MCF 10A (cell line): Measurements from ENCODE around the gene ABLIM2. TPM values are rescaled to one million over a fixed set of nuclear protein-coding genes. Genes with fewer than 3 reads are reported as not detected.
A peak's percentile ranks its signal among the peaks of the same experiment; 100 is the strongest.

Experiments used
- BruUV-seq: library from RNA; stranded (reverse); fragments of 400-500 nt; replicated peaks from 2 replicates; lab custom pipeline; 2021; lab: Mats Ljungman, UMichigan
- CTCF ChIA-PET: fragments of 300-600 bp; sonication (Branson Sonifier 250); formaldehyde crosslinking; extraction: SDS; loops from one replicate; lab custom pipeline; 2021; ENCODE audit warnings: antibody characterized with exemption, inconsistent platforms; lab: Yijun Ruan, JAX
- POLR2A ChIA-PET: fragments of 300-600, 350-650 bp; sonication (Branson Sonifier 250); formaldehyde crosslinking; extraction: SDS; loops from one replicate; lab custom pipeline; 2020; ENCODE audit warnings: antibody characterized with exemption, inconsistent platforms; lab: Yijun Ruan, JAX
- DNase-seq: peaks from one replicate; pipeline ENCODE4 v3.0.0-alpha.2; 2018; ENCODE audit not compliant: unreplicated experiment
- H3K27ac Mint-ChIP-seq: one replicate; pipeline ENCODE4 v1.8.0; 2022; ENCODE audit warnings: mild to moderate bottlenecking, low read depth, mixed read lengths; ENCODE audit not compliant: unreplicated experiment
- H3K27me3 Mint-ChIP-seq: one replicate; pipeline ENCODE4 v1.8.0; 2022; ENCODE audit warnings: mixed read lengths; ENCODE audit not compliant: insufficient read depth, unreplicated experiment
- H3K36me3 Mint-ChIP-seq: one replicate; pipeline ENCODE4 v1.8.0; 2022; ENCODE audit warnings: mild to moderate bottlenecking, moderate library complexity, mixed read lengths; ENCODE audit not compliant: insufficient read depth, unreplicated experiment
- H3K4me1 Mint-ChIP-seq: one replicate; pipeline ENCODE4 v1.8.0; 2022; ENCODE audit warnings: mixed read lengths; ENCODE audit not compliant: insufficient read depth, unreplicated experiment
- H3K4me3 Mint-ChIP-seq: one replicate; pipeline ENCODE4 v1.8.0; 2022; ENCODE audit warnings: mild to moderate bottlenecking, moderate library complexity, mixed read lengths; ENCODE audit not compliant: unreplicated experiment
- H3K9me3 Mint-ChIP-seq: one replicate; pipeline ENCODE4 v1.8.0; 2022; ENCODE audit warnings: mixed read lengths; ENCODE audit not compliant: unreplicated experiment
- CTCF ChIP-seq: fragments of 200-600 bp; IDR thresholded peaks from one replicate; pipeline ENCODE4 v1.8.0; 2022; ENCODE audit warnings: antibody characterized with exemption, mild to moderate bottlenecking; ENCODE audit not compliant: unreplicated experiment
- intact Hi-C: fragments of 100-400 bp; cut with micrococcal nuclease; formaldehyde crosslinking; loops from 2 replicates; pipeline ENCODE4 v1.14.1; 2022
- total RNA-seq: library from RNA; stranded (reverse); gene quantifications from 2 replicates; pipeline ENCODE4 v1.2.3, GENCODE V29; 2022

Gene ABLIM2
- total RNA-seq, 1 experiment from 2014 or later, result 5.3 TPM

GRCh38 chr4:7960790-7961655 is 197.6 kb downstream of the ABLIM2 start:
- intact Hi-C loops, result no loop called here
- no peak for TF ChIP-seq CTCF
- Mint-ChIP-seq H3K4me1 (peaks cover 38% of the 10 kb centered on the region), H3K27ac (peak overlapping the region; percentile 74), H3K9me3 (no peaks in the 10 kb centered on the region), H3K4me3 (no peak overlapping the region), H3K36me3 (peaks cover 5% of the 10 kb centered on the region), H3K27me3 (no peaks in the 10 kb centered on the region)
- no TSS peak for BruUV-seq
- DNase-seq, result peak; percentile 99
- POLR2A ChIA-PET, result interaction anchor here (0.6 to 7.1 kb wide), 10 partner anchors 9 to 223 kb away, joined by 3 to 62 read pairs (median 4); partner anchors contain the start of gene AFAP1
- CTCF ChIA-PET, result interaction anchor here (0.6 to 1.2 kb wide), 3 partner anchors 18 to 528 kb away, joined by 3 to 4 read pairs (median 3); no protein-coding TSS in a partner anchor

DNA sequence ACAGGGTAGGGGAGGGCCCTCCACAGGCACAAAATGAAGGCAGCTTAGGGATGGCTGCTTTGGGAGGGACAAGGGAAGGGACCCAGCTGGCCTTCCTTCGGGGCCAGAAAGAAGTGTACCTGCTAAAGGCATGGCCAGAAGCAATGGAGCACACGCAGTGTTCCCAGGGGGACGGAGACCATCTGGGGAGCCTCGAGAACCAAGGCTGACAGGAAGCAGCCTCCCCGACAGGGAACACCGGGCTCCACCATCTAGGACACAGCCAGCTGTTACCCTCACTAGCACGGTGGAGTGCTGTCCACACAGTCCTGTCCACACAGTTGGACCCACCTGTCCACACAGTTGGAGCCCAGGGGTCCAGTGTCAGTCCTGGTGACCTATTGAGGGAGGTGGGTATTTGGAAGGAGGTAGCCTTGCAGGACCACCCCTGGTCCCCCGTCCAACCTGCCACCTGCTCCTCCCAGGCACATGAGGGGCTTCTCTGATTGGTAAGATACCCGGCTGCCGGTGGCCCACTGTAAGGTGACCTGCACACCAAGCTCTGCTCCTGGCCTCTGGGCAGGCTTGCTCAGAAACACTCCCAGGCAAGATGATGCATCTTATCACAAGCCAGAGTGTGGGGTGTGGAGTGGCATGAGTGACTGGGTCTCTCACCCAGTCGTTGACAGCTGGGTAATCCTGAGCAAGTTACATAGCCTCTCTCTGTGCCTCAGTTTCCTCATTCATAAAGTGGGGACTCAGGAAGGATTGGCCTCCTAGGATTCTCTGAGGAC is 198.4 kb downstream of the ABLIM2 start:
- ChIA-PET POLR2A (interaction anchor here (1.0 to 7.1 kb wide), 7 partner anchors 10 to 29 kb away, joined by 3 to 62 read pairs (median 5); partner anchors contain the start of gene AFAP1), CTCF (interaction anchor here (0.5 to 1.0 kb wide), 3 partner anchors 18 to 909 kb away, joined by 4 to 5 read pairs (median 5); no protein-coding TSS in a partner anchor)
- H3K9me3 Mint-ChIP-seq, result no peaks in the 10 kb centered on the region
- intact Hi-C loops, result no loop called here
- TF ChIP-seq CTCF, result no peak
- H3K4me3 Mint-ChIP-seq, result no peak overlapping the region
- peaks cover 5% of the 10 kb centered on the region for H3K36me3 Mint-ChIP-seq
- H3K4me1 Mint-ChIP-seq, result peaks cover 33% of the 10 kb centered on the region
- no peak for DNase-seq
- peak overlapping the region; percentile 74 for H3K27ac Mint-ChIP-seq
- H3K27me3 Mint-ChIP-seq, result no peaks in the 10 kb centered on the region
- BruUV-seq, result no TSS peak

DNA sequence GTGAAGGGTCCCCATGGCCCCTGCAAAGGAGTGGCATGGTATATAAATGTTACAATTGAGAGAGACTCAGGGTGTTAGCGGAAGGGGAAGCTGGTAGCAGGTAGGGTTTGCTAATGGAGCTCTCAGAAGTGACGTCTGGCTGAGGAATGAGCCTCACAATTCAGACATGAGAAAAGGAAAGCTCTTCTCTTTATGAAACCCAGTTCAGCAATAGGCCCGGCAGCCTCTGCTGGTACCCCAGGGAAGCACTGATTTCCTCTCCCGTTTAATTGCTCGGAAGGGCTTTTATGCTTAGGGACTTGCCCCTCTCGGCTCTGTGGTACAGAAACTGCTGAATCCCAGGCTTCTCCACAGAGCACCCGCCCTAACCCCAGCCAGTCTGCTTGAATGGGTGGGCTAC is 199.5 kb downstream of the ABLIM2 start:
- ChIA-PET CTCF (interaction anchor here (1.1 kb wide), 1 partner anchor 20 kb away, joined by 3 read pairs; no protein-coding TSS in a partner anchor), POLR2A (interaction anchor here (0.8 to 7.1 kb wide), 4 partner anchors 8 to 29 kb away, joined by 3 to 62 read pairs (median 16); partner anchors contain the start of gene AFAP1)
- Mint-ChIP-seq H3K4me1 (peaks cover 27% of the 10 kb centered on the region), H3K27ac (no peak overlapping the region), H3K36me3 (peaks cover 5% of the 10 kb centered on the region), H3K27me3 (no peaks in the 10 kb centered on the region), H3K4me3 (no peak overlapping the region), H3K9me3 (no peaks in the 10 kb centered on the region)
- no peak for DNase-seq
- intact Hi-C loops, result no loop called here
- no peak for TF ChIP-seq CTCF
- BruUV-seq, result no TSS peak
